Uterus (tissue), 4 donors: ENCODE data around the gene PDE4B. TPM values are rescaled to one million over a fixed set of nuclear protein-coding genes. Genes with fewer than 3 reads are reported as not detected.

Experiments used
- DNase-seq, 2 donors: peaks; one replicate each; pipeline ENCODE4 v3.0.0-alpha.2; 2019 to 2020
- H3K27ac ChIP-seq, 2 donors: fragments of 200-600 bp; sonication (generic); 1 replicate in 1 of 2; 2 replicates in 1 of 2; pipeline ENCODE4 v1.5.1; 2016 to 2018
- H3K27me3 ChIP-seq, 2 donors: fragments of 200-600 bp; sonication (generic); one replicate each; pipeline ENCODE4 v1.5.1; 2018 to 2019; ENCODE audit warnings: control low read depth in 1 of 2
- H3K36me3 ChIP-seq, 2 donors: fragments of 200-600 bp; sonication (generic); one replicate each; pipeline ENCODE4 v1.5.1; 2019; ENCODE audit warnings: control low read depth in 1 of 2
- H3K4me1 ChIP-seq, 2 donors: fragments of 200-600 bp; sonication (generic); one replicate each; pipeline ENCODE4 v1.5.1; 2018 to 2019; ENCODE audit warnings: control low read depth in 1 of 2
- H3K4me3 ChIP-seq, 2 donors: fragments of 200-600 bp; sonication (generic); 1 replicate in 1 of 2; 2 replicates in 1 of 2; pipeline ENCODE4 v1.5.1; 2018 to 2019; ENCODE audit warnings: mild to moderate bottlenecking in 1 of 2
- H3K9me3 ChIP-seq, 2 donors: fragments of 200-600 bp; sonication (generic); one replicate each; pipeline ENCODE4 v1.5.1; 2019; ENCODE audit warnings: control low read depth in 1 of 2
- CTCF ChIP-seq, 4 experiments: fragments of 200-600 bp in 2 of 4; fragments of 450-650 bp in 2 of 4; sonication (generic) in 2 of 4; IDR thresholded peaks; one replicate each; pipeline ENCODE4 v1.5.1; 2016 to 2019; ENCODE audit warnings: antibody characterized with exemption in 4 of 4, mild to moderate bottlenecking in 2 of 4, moderate library complexity in 1 of 4
- POLR2A ChIP-seq, 2 donors: fragments of 450-650 bp; IDR thresholded peaks; one replicate each; pipeline ENCODE4 v1.6.1; 2016; ENCODE audit warnings: antibody characterized with exemption in 2 of 2, mild to moderate bottlenecking in 1 of 2, moderate library complexity in 1 of 2
- intact Hi-C: fragments of 100-400 bp; cut with DNase I; formaldehyde crosslinking; loops from one replicate; pipeline ENCODE4 v1.15.1; 2023; ENCODE audit warnings: low total_unique reads
- total RNA-seq, 4 donors: library from RNA; depleted of rRNA in 3 of 4; stranded (reverse); fragments of >200 nt in 3 of 4; gene quantifications; one replicate each; pipeline versions ENCODE4 v1.1.0 to v1.2.4, GENCODE V29; 2014 to 2023
- donor health status: DM: yes; HTN: yes; CAD: no.

PDE4B gene
- total RNA-seq, 4 donors from 2014 or later = 6.9 to 22.9 (median 17.8) TPM

- intact Hi-C loops = no loop called here
- no peak for TF ChIP-seq CTCF (IDR thresholded peaks at IDR 0.05)
- no peak for TF ChIP-seq POLR2A (IDR thresholded peaks at IDR 0.05)
- DNase-seq = no peak
- no peaks in the 10 kb centered on the region for H3K9me3 ChIP-seq
- no peaks in the 10 kb centered on the region for H3K4me1 ChIP-seq
- no peak overlapping the region for H3K27ac ChIP-seq
- H3K36me3 ChIP-seq = no peaks in the 10 kb centered on the region
- no peaks in the 10 kb centered on the region for H3K27me3 ChIP-seq
- no peak overlapping the region for H3K4me3 ChIP-seq
Measured at GRCh38 chr1:65889441-65889840, 96.7 kb downstream of the PDE4B start.

GRCh38 chr1:65890201-65890843 lies 97.6 kb downstream of the PDE4B start:
- intact Hi-C loops = no loop called here
- DNase-seq = no peak
- Histone ChIP-seq H3K27me3 (no peaks in the 10 kb centered on the region), H3K9me3 (no peaks in the 10 kb centered on the region), H3K27ac (no peak overlapping the region), H3K4me1 (no peaks in the 10 kb centered on the region), H3K4me3 (no peak overlapping the region), H3K36me3 (no peaks in the 10 kb centered on the region)
- TF ChIP-seq POLR2A (IDR thresholded peaks at IDR 0.05) (no peak), CTCF (IDR thresholded peaks at IDR 0.05) (no peak)

GRCh38 chr1:65894738-65895605 lies 102.3 kb downstream of the PDE4B start:
- Histone ChIP-seq H3K27me3 (no peaks in the 10 kb centered on the region), H3K27ac (no peak overlapping the region), H3K36me3 (no peaks in the 10 kb centered on the region), H3K9me3 (no peaks in the 10 kb centered on the region), H3K4me3 (no peak overlapping the region), H3K4me1 (no peaks in the 10 kb centered on the region)
- TF ChIP-seq CTCF (IDR thresholded peaks at IDR 0.05) (no peak), POLR2A (IDR thresholded peaks at IDR 0.05) (no peak)
- no peak for DNase-seq
- intact Hi-C loops = no loop called here

GRCh38 chr1:65896721-65897120 lies 104.0 kb downstream of the PDE4B start:
- H3K36me3 ChIP-seq = no peaks in the 10 kb centered on the region

More at GRCh38 chr1:65896721-65897120, 104.0 kb downstream of the PDE4B start:
- H3K27me3 ChIP-seq = no peaks in the 10 kb centered on the region
- no peaks in the 10 kb centered on the region for H3K4me1 ChIP-seq
- no peak for DNase-seq
- no peaks in the 10 kb centered on the region for H3K9me3 ChIP-seq
- H3K27ac ChIP-seq = no peak overlapping the region
- no peak overlapping the region for H3K4me3 ChIP-seq
- intact Hi-C loops = no loop called here
- no peak for TF ChIP-seq POLR2A (IDR thresholded peaks at IDR 0.05)
- TF ChIP-seq CTCF (IDR thresholded peaks at IDR 0.05) = no peak
